Suprapubic skin (tissue), 3 donors: Measurements from ENCODE around the gene TMOD4.

Experiments used
- POLR2A ChIP-seq, 2 donors: fragments of 450-650 bp; IDR thresholded peaks; one replicate each; pipeline ENCODE4 v1.6.1; 2017; ENCODE audit warnings: antibody characterized with exemption in 2 of 2, mild to moderate bottlenecking in 2 of 2, moderate library complexity in 2 of 2
- TF ChIP-seq, protein P1 (sequence below), 2 donors: fragments of 200-600 bp in 1 of 2; fragments of 450-650 bp in 1 of 2; sonication (generic) in 1 of 2; IDR thresholded peaks; one replicate each; pipeline ENCODE4 v1.5.1; 2016 to 2019; ENCODE audit warnings: antibody characterized with exemption in 2 of 2, mild to moderate bottlenecking in 1 of 2, moderate library complexity in 1 of 2

DNA sequence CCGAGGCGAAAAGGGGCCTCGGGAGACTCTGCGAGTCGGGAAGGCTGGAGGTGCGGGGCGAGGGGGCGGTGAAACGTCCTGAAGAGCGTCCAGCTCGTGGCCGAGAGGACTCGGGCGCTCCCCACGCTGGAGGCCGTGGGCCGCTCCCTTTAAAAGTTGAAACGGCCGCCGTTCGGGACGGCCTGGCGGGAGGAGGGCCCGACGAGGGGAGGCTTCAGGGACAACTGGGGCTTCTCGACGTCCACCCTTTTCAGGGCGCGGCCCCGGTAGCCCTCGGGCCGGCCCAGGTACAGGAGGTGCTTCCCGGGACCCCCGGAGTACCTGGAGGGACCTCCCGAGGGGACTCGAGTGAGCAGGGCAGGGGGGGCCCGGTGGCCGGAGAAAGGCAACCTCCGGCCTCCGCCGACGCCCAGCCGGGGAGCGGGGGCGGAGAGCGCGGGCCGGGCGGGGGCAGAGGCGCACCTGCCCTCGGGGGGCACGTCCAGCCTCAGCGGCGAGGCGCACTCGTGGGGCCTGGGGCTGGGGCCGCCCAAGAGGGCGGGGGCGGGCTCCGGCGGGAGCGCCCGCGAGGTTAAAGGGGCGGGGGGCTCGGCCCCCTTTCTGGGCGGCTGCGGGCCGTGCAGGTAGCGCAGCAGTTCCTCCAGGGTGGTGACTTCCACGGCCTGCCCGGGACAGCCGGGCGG, 43.3 kb downstream of the TMOD4 start:
- no peak for TF ChIP-seq POLR2A (IDR thresholded peaks at IDR 0.05)
- TF ChIP-seq, protein P1, sequence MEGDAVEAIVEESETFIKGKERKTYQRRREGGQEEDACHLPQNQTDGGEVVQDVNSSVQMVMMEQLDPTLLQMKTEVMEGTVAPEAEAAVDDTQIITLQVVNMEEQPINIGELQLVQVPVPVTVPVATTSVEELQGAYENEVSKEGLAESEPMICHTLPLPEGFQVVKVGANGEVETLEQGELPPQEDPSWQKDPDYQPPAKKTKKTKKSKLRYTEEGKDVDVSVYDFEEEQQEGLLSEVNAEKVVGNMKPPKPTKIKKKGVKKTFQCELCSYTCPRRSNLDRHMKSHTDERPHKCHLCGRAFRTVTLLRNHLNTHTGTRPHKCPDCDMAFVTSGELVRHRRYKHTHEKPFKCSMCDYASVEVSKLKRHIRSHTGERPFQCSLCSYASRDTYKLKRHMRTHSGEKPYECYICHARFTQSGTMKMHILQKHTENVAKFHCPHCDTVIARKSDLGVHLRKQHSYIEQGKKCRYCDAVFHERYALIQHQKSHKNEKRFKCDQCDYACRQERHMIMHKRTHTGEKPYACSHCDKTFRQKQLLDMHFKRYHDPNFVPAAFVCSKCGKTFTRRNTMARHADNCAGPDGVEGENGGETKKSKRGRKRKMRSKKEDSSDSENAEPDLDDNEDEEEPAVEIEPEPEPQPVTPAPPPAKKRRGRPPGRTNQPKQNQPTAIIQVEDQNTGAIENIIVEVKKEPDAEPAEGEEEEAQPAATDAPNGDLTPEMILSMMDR (IDR thresholded peaks at IDR 0.05) = no peak
